ENCODE results near the gene TET1. TPM values are rescaled to one million over a fixed set of nuclear protein-coding genes. Genes with fewer than 3 reads are reported as not detected.

The TET1 gene
- total RNA-seq, 4 donors from 2014 or later, result 3.5 to 40.3 (median 7.1) TPM

DNA sequence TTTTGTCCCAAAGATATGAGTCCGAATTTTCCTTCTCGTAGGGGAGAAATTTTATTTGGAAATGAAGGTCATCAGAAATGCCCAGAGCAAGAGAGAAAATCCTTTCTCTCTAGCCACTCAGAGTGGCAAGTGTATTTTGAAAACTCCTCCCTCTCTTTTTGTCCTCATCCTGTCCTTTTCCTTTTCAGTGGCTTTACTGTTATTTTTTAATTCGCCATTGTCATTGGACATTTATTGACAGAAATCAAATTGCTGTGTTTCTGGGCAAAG, 39.6 kb downstream of the TET1 start:
- no peaks in the 10 kb centered on the region for H3K4me1 ChIP-seq
- no peaks in the 10 kb centered on the region for H3K9me3 ChIP-seq
- TF ChIP-seq, protein P1, sequence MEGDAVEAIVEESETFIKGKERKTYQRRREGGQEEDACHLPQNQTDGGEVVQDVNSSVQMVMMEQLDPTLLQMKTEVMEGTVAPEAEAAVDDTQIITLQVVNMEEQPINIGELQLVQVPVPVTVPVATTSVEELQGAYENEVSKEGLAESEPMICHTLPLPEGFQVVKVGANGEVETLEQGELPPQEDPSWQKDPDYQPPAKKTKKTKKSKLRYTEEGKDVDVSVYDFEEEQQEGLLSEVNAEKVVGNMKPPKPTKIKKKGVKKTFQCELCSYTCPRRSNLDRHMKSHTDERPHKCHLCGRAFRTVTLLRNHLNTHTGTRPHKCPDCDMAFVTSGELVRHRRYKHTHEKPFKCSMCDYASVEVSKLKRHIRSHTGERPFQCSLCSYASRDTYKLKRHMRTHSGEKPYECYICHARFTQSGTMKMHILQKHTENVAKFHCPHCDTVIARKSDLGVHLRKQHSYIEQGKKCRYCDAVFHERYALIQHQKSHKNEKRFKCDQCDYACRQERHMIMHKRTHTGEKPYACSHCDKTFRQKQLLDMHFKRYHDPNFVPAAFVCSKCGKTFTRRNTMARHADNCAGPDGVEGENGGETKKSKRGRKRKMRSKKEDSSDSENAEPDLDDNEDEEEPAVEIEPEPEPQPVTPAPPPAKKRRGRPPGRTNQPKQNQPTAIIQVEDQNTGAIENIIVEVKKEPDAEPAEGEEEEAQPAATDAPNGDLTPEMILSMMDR (IDR thresholded peaks at IDR 0.05), result no peak
- H3K27ac ChIP-seq, result peak overlapping the region; percentile 63 to 64
- H3K4me3 ChIP-seq, result peak overlapping the region; percentile 25 to 37
- no peaks in the 10 kb centered on the region for H3K27me3 ChIP-seq
- no peaks in the 10 kb centered on the region for H3K36me3 ChIP-seq
- intact Hi-C loops (cut with DNase I; ENCODE audit: low total_unique reads), result no loop called here
- no peak for DNase-seq

DNA sequence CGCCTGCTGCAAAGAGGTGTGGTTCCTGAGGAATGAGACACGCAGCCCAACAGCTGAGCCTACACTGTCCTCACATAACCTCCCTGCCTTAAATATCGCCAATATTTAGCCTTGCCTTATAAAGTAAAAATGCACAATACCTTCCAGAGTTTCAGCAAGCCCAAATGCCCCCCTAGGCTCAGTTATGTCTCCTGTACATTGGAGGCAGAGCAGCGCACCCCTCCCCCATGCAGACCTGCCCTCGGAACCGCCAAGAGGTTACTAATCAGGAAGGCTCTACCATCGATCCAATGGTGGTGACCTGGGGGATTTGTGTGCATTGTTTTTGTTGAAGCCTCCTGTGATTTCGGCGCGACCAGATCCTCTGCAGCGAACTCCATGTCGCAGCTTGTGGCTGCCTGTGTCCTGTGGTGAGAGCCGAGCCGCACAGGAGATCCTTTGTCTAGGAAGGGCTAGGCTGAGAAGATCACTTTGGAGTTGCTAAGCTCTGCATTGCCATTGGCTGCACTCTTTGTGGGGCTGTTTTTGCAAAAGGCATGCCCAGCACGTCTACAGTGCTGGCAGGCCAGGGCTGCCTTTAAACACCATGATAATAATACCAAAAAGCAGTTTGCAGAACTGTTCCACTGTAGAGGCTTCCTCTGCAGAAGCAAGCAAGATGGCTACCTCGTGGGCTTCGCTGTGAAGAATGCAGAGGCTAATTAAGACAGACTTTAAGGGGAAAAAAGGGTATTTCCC, 40.1 kb downstream of the TET1 start:
- DNase-seq, result peak; percentile 42 to 45
- intact Hi-C loops (cut with DNase I; ENCODE audit: low total_unique reads), result no loop called here
- Histone ChIP-seq H3K4me3 (peak overlapping the region; percentile 25 to 37), H3K4me1 (no peaks in the 10 kb centered on the region), H3K27ac (peak overlapping the region; percentile 63 to 64), H3K9me3 (no peaks in the 10 kb centered on the region), H3K27me3 (no peaks in the 10 kb centered on the region), H3K36me3 (no peaks in the 10 kb centered on the region)
- no peak for TF ChIP-seq POLR2A (IDR thresholded peaks at IDR 0.05)
- TF ChIP-seq, protein P1 (IDR thresholded peaks at IDR 0.05), result no peak

DNA sequence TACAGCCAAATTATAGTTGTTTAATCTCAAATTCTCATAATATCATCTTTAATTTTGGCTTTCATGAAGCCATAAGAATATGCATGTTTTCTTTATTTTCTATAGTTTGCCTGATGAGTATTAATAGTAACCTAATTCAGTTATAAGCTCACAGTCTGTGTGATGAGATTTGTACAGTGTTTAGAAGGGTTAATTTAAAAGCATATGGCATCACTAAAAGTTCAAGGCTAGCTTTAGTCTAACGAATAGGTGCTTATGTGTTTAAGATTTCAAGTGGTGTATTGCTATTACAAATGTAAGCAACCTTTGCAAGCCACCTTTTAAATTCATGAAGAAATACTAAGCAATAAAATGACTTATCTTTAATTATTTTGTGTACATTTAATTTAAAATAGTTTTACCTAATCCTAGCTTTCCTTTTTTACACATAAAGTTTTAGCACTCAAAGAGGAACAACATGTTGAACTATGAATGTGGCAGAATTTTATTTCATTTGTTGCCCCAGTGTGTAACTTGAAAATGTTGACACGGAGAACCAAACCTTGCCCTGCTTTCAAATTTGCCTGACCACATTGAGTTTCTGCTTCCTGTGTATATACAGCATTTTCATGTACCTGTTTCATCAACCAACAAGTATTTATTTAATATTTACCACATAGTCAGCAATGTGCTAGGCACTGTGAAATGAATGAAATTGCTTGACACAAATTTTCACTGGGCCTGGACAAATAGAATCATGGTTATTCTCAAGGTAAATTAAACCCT, 41.5 kb downstream of the TET1 start:
- no peak overlapping the region for H3K27ac ChIP-seq
- H3K9me3 ChIP-seq, result no peaks in the 10 kb centered on the region
- no peaks in the 10 kb centered on the region for H3K27me3 ChIP-seq
- H3K4me3 ChIP-seq, result no peak overlapping the region
- TF ChIP-seq POLR2A (IDR thresholded peaks at IDR 0.05), result no peak
- TF ChIP-seq, protein P1 (IDR thresholded peaks at IDR 0.05), result no peak
- no peaks in the 10 kb centered on the region for H3K4me1 ChIP-seq
- H3K36me3 ChIP-seq, result no peaks in the 10 kb centered on the region
- DNase-seq, result no peak
- intact Hi-C loops (cut with DNase I; ENCODE audit: low total_unique reads), result no loop called here

DNA sequence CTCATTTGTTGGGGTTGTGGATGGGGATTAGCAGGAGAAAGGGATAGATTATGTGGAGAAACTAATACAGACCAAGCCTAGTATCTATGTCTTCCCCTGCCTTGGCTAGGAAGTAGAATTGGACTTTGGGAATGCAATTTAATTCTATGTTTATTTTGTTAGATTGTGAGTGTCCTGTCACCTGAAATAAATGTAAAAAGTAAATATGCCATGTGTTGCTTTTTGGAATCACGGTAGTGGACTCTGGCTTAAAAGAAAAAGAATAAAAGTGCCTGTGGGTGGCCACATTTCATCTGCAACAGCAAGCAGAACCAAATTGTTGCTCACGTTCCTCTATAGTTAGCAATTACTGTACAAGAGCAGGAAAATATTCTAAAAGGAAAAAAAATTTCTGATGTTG, 42.3 kb downstream of the TET1 start:
- no peaks in the 10 kb centered on the region for H3K27me3 ChIP-seq
- no peak overlapping the region for H3K27ac ChIP-seq
- H3K9me3 ChIP-seq, result no peaks in the 10 kb centered on the region
- H3K4me3 ChIP-seq, result no peak overlapping the region
- intact Hi-C loops (cut with DNase I; ENCODE audit: low total_unique reads), result no loop called here
- no peak for TF ChIP-seq POLR2A (IDR thresholded peaks at IDR 0.05)
- no peaks in the 10 kb centered on the region for H3K4me1 ChIP-seq
- DNase-seq, result no peak
- no peaks in the 10 kb centered on the region for H3K36me3 ChIP-seq

DNA sequence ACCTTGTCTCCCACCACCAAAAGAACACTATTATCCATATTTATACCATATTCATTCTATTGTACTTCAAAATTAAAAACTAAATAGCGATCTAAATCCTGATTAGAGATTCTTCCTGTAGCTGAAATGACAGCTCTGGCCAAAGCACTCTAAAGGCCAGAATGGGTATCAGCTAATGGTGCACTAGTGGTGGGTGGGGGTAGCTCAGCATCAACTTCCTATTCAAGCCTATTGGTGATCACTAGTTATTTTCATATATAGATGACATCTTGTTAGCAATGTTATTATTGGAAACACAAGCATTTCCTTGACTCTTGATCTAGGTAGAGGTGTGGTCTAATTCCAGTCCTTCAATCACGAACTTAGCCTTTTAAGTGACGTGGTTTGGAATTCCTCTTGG, 43.6 kb downstream of the TET1 start:
- Histone ChIP-seq H3K9me3 (no peaks in the 10 kb centered on the region), H3K27me3 (no peaks in the 10 kb centered on the region), H3K4me3 (no peak overlapping the region), H3K36me3 (no peaks in the 10 kb centered on the region), H3K4me1 (no peaks in the 10 kb centered on the region), H3K27ac (no peak overlapping the region)
- no peak for TF ChIP-seq POLR2A (IDR thresholded peaks at IDR 0.05)
- TF ChIP-seq, protein P1 (IDR thresholded peaks at IDR 0.05), result no peak
- intact Hi-C loops (cut with DNase I; ENCODE audit: low total_unique reads), result no loop called here
- no peak for DNase-seq
